GM23338 (cell line): ENCODE results near the gene STIL. TPM values are rescaled to one million over a fixed set of nuclear protein-coding genes. Genes with fewer than 3 reads are reported as not detected.

ENCODE experiments used
- ATAC-seq: fragments of 200-7000 bp; cut with Tn5 transposase; 3 replicates; pipeline ENCODE4 v1.9.1; 2020
- DNase-seq: peaks from one replicate; pipeline ENCODE4 v3.0.0-alpha.2; 2015; ENCODE audit warnings: low spot score
- H2AFZ ChIP-seq: fragments of 200-600 bp; sonication (generic); 2 replicates; pipeline ENCODE4 v1.8.0; 2016; ENCODE audit warnings: antibody characterized with exemption, mild to moderate bottlenecking, moderate library complexity
- H3F3A ChIP-seq: fragments of 200-600 bp; sonication (generic); replicated peaks from 2 replicates; pipeline ENCODE4 v1.8.0; 2017; ENCODE audit warnings: antibody characterized with exemption, mixed run types, low read depth
- H3K27ac ChIP-seq: fragments of 200-600 bp; sonication (generic); 2 replicates; pipeline ENCODE4 v1.6.1; 2016; ENCODE audit warnings: low read depth
- H3K27me3 ChIP-seq: fragments of 200-600 bp; sonication (generic); 2 replicates; pipeline ENCODE4 v1.8.0; 2016; ENCODE audit warnings: mild to moderate bottlenecking, mixed run types, moderate library complexity; ENCODE audit not compliant: insufficient read depth
- H3K36me3 ChIP-seq: fragments of 200-600 bp; sonication (generic); 2 replicates; pipeline ENCODE4 v1.8.0; 2016; ENCODE audit warnings: mild to moderate bottlenecking; ENCODE audit not compliant: insufficient read depth
- H3K4me1 ChIP-seq: fragments of 200-600 bp; sonication (generic); 2 replicates; pipeline ENCODE4 v1.8.0; 2016; ENCODE audit warnings: mild to moderate bottlenecking, moderate library complexity; ENCODE audit not compliant: insufficient read depth
- H3K4me2 ChIP-seq: fragments of 200-600 bp; sonication (generic); 2 replicates; pipeline ENCODE4 v1.7.1; 2017; ENCODE audit warnings: mixed run types
- H3K4me3 ChIP-seq: fragments of 200-600 bp; sonication (generic); 2 replicates; pipeline ENCODE4 v1.6.1; 2016; ENCODE audit warnings: mixed run types
- H3K79me2 ChIP-seq: fragments of 200-600 bp; sonication (generic); replicated peaks from 2 replicates; pipeline ENCODE4 v1.8.0; 2017; ENCODE audit warnings: mild to moderate bottlenecking; ENCODE audit not compliant: insufficient read depth
- H3K9me2 ChIP-seq: fragments of 200-600 bp; sonication (generic); 2 replicates; pipeline ENCODE4 v1.8.0; 2017; ENCODE audit not compliant: insufficient read depth
- H4K20me1 ChIP-seq: fragments of 200-600 bp; sonication (generic); replicated peaks from 2 replicates; pipeline ENCODE4 v1.8.0; 2017; ENCODE audit warnings: mild to moderate bottlenecking; ENCODE audit not compliant: insufficient read depth
- H3K27ac Mint-ChIP-seq: 2 replicates; pipeline ENCODE4 v1.8.0; 2020; ENCODE audit warnings: inconsistent platforms, mild to moderate bottlenecking, moderate library complexity, mixed read lengths
- H3K27me3 Mint-ChIP-seq: 3 replicates; pipeline ENCODE4 v1.8.0; 2022; ENCODE audit warnings: low read depth, mild to moderate bottlenecking, moderate library complexity, mixed read lengths, inconsistent platforms; ENCODE audit not compliant: insufficient read depth, poor library complexity
- H3K36me3 Mint-ChIP-seq: 3 replicates; pipeline ENCODE4 v1.8.0; 2021; ENCODE audit warnings: low read depth, mild to moderate bottlenecking, inconsistent platforms, moderate library complexity, mixed read lengths
- H3K4me1 Mint-ChIP-seq: 3 replicates; pipeline ENCODE4 v1.8.0; 2020; ENCODE audit warnings: mild to moderate bottlenecking, inconsistent platforms, mixed read lengths
- H3K4me3 Mint-ChIP-seq: 3 replicates; pipeline ENCODE4 v1.8.0; 2021; ENCODE audit warnings: moderate library complexity, mild to moderate bottlenecking, inconsistent platforms, mixed read lengths
- H3K9me3 Mint-ChIP-seq: 3 replicates; pipeline ENCODE4 v1.8.0; 2020; ENCODE audit warnings: moderate library complexity, mild to moderate bottlenecking, inconsistent platforms, mixed read lengths
- CREB1 ChIP-seq: fragments of 250-450 bp; sonication (Bioruptor Pico); IDR thresholded peaks from 2 replicates; pipeline ENCODE4 v1.5.0; 2020; ENCODE audit warnings: low read depth, mild to moderate bottlenecking, moderate library complexity
- EZH2 ChIP-seq: fragments of 200-600 bp; sonication (generic); IDR thresholded peaks from one replicate; pipeline ENCODE4 v1.8.0; 2017; ENCODE audit warnings: antibody characterized with exemption, mild to moderate bottlenecking, low read depth; ENCODE audit not compliant: unreplicated experiment
- EZH2phosphoT487 ChIP-seq: fragments of 200-600 bp; sonication (generic); IDR thresholded peaks from one replicate; pipeline ENCODE4 v1.8.1; 2018; ENCODE audit warnings: antibody characterized with exemption; ENCODE audit not compliant: unreplicated experiment
- JUNB ChIP-seq: IDR thresholded peaks from one replicate; pipeline ENCODE4 v1.6.1; 2016; ENCODE audit warnings: antibody characterized with exemption; ENCODE audit not compliant: unreplicated experiment
- NANOG ChIP-seq: IDR thresholded peaks from 2 replicates; pipeline ENCODE4 v1.6.1; 2016; ENCODE audit warnings: antibody characterized with exemption, borderline replicate concordance
- POLR2AphosphoS5 ChIP-seq: IDR thresholded peaks from 2 replicates; pipeline ENCODE4 v1.6.1; 2016; ENCODE audit warnings: antibody characterized with exemption, low read depth
- STAT1 ChIP-seq: IDR thresholded peaks from one replicate; pipeline ENCODE4 v1.6.1; 2016; ENCODE audit warnings: antibody characterized with exemption; ENCODE audit not compliant: unreplicated experiment
- ZNF114 ChIP-seq: fragments of 250-450 bp; sonication (Bioruptor Pico); IDR thresholded peaks from 2 replicates; pipeline ENCODE4 v1.5.0; 2020; ENCODE audit warnings: mild to moderate bottlenecking, moderate library complexity
- ZNF331 ChIP-seq: fragments of 250-450 bp; sonication (Bioruptor Pico); IDR thresholded peaks from 2 replicates; pipeline ENCODE4 v1.5.0; 2020; ENCODE audit warnings: low read depth, mild to moderate bottlenecking, moderate library complexity
- polyA plus RNA-seq: library from polyadenylated mRNA; unstranded; fragments of >200 nt; fragmentation: Nextera tagmentation; extraction: Ambion mirVana; gene quantifications from 2 replicates; pipeline ENCODE4 v1.2.1, GENCODE V29; 2016
- total RNA-seq: library from RNA; depleted of rRNA; stranded (reverse); fragments of >200 nt; shearing (Covaris generic); gene quantifications from 2 replicates; pipeline ENCODE4 v1.2.3, GENCODE V29; 2014
- TF ChIP-seq, protein P1 (sequence below): fragments of 250-450 bp; sonication (Bioruptor Pico); IDR thresholded peaks from 2 replicates; pipeline ENCODE4 v1.5.0; 2020; ENCODE audit warnings: mild to moderate bottlenecking, moderate library complexity
- TF ChIP-seq, protein P2 (sequence below), 2 experiments: fragments of 200-600 bp in 1 of 2; sonication (generic) in 1 of 2; conservative IDR thresholded peaks; 2 replicates each; pipeline versions ENCODE4 v1.5.1 to v1.6.1; 2016 to 2017; ENCODE audit warnings: antibody characterized with exemption in 2 of 2, low read depth in 2 of 2, mild to moderate bottlenecking in 2 of 2, moderate library complexity in 1 of 2
- TF ChIP-seq, protein P3 (sequence below): IDR thresholded peaks from 2 replicates; pipeline ENCODE4 v1.6.1; 2016; ENCODE audit warnings: antibody characterized with exemption

STIL gene
- total and polyA plus RNA-seq, 2 experiments from 2014 or later: 15.6 to 38.2 TPM

DNA sequence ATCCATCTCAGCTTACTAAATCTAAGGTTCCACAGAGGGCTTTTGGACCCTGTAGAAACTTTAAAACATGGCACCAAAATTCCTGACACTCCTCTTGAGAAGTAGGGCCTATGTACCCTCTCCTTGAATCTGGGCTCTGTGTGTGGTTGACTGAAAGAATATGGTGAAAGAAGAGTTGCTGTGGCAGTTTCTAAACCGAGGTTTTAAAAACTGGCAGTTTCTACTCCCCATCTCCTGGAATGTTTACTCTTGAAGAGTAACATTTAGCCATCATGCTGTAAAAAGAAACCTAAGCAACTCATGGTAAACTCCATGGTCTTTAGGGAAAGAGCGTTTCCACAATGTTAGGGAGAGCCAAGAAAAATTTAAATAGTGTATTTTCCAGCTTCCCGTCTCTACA lies 15.0 kb upstream of the STIL start:
- H3K36me3 Mint-ChIP-seq: no peaks in the 10 kb centered on the region

DNA sequence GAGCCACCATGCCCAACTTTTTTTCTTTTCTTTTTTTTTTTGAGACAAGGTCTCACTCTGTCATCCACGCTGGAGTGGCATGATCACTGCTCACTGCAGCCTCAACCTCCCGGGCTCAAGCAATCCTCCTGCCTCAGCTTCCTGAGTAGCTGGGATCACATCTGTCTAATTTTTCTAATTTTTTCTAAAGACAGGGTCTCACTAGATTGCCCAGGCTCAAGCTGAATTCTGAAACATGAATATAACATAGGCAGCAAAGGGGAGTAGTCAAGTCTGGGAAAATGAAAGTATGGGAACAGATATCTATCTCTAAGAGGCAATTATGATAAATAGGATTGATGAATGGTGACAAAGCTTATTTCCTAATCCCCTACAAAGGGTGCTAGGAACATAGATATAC lies 12.3 kb upstream of the STIL start:
- no peak for ATAC-seq
- no peak overlapping the region for H3K4me2 ChIP-seq
- H3F3A ChIP-seq: no peaks in the 10 kb centered on the region
- Mint-ChIP-seq H3K4me3 (no peak overlapping the region), H3K4me1 (no peaks in the 10 kb centered on the region), H3K27me3 (no peaks in the 10 kb centered on the region), H3K9me3 (no peaks in the 10 kb centered on the region), H3K36me3 (no peaks in the 10 kb centered on the region), H3K27ac (no peak overlapping the region)
- no peak for DNase-seq
- H3K9me2 ChIP-seq: no peaks in the 10 kb centered on the region
- no peak overlapping the region for H2AFZ ChIP-seq
- H4K20me1 ChIP-seq: no peaks in the 10 kb centered on the region
- H3K36me3 ChIP-seq: no peaks in the 10 kb centered on the region
- H3K27ac ChIP-seq: no peak overlapping the region
- H3K4me3 ChIP-seq: no peak overlapping the region
- no peaks in the 10 kb centered on the region for H3K4me1 ChIP-seq
- H3K27me3 ChIP-seq: no peaks in the 10 kb centered on the region
- no peaks in the 10 kb centered on the region for H3K79me2 ChIP-seq
- TF ChIP-seq CREB1 (CRISPR knock-in tag) (no peak), EZH2 (no peak), POLR2AphosphoS5 (no peak), EZH2phosphoT487 (no peak), NANOG (no peak), ZNF331 (no peak), STAT1 (no peak), JUNB (no peak), ZNF114 (CRISPR knock-in tag) (no peak)
- TF ChIP-seq, protein P1, sequence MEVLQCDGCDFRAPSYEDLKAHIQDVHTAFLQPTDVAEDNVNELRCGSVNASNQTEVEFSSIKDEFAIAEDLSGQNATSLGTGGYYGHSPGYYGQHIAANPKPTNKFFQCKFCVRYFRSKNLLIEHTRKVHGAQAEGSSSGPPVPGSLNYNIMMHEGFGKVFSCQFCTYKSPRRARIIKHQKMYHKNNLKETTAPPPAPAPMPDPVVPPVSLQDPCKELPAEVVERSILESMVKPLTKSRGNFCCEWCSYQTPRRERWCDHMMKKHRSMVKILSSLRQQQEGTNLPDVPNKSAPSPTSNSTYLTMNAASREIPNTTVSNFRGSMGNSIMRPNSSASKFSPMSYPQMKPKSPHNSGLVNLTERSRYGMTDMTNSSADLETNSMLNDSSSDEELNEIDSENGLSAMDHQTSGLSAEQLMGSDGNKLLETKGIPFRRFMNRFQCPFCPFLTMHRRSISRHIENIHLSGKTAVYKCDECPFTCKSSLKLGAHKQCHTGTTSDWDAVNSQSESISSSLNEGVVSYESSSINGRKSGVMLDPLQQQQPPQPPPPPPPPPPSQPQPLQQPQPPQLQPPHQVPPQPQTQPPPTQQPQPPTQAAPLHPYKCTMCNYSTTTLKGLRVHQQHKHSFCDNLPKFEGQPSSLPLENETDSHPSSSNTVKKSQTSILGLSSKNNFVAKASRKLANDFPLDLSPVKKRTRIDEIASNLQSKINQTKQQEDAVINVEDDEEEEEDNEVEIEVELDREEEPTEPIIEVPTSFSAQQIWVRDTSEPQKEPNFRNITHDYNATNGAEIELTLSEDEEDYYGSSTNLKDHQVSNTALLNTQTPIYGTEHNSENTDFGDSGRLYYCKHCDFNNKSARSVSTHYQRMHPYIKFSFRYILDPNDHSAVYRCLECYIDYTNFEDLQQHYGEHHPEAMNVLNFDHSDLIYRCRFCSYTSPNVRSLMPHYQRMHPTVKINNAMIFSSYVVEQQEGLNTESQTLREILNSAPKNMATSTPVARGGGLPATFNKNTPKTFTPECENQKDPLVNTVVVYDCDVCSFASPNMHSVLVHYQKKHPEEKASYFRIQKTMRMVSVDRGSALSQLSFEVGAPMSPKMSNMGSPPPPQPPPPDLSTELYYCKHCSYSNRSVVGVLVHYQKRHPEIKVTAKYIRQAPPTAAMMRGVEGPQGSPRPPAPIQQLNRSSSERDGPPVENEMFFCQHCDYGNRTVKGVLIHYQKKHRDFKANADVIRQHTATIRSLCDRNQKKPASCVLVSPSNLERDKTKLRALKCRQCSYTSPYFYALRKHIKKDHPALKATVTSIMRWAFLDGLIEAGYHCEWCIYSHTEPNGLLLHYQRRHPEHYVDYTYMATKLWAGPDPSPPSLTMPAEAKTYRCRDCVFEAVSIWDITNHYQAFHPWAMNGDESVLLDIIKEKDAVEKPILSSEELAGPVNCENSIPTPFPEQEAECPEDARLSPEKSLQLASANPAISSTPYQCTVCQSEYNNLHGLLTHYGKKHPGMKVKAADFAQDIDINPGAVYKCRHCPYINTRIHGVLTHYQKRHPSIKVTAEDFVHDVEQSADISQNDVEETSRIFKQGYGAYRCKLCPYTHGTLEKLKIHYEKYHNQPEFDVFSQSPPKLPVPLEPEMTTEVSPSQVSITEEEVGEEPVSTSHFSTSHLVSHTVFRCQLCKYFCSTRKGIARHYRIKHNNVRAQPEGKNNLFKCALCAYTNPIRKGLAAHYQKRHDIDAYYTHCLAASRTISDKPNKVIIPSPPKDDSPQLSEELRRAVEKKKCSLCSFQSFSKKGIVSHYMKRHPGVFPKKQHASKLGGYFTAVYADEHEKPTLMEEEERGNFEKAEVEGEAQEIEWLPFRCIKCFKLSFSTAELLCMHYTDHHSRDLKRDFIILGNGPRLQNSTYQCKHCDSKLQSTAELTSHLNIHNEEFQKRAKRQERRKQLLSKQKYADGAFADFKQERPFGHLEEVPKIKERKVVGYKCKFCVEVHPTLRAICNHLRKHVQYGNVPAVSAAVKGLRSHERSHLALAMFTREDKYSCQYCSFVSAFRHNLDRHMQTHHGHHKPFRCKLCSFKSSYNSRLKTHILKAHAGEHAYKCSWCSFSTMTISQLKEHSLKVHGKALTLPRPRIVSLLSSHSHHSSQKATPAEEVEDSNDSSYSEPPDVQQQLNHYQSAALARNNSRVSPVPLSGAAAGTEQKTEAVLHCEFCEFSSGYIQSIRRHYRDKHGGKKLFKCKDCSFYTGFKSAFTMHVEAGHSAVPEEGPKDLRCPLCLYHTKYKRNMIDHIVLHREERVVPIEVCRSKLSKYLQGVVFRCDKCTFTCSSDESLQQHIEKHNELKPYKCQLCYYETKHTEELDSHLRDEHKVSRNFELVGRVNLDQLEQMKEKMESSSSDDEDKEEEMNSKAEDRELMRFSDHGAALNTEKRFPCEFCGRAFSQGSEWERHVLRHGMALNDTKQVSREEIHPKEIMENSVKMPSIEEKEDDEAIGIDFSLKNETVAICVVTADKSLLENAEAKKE: no peak
- TF ChIP-seq, protein P2, sequence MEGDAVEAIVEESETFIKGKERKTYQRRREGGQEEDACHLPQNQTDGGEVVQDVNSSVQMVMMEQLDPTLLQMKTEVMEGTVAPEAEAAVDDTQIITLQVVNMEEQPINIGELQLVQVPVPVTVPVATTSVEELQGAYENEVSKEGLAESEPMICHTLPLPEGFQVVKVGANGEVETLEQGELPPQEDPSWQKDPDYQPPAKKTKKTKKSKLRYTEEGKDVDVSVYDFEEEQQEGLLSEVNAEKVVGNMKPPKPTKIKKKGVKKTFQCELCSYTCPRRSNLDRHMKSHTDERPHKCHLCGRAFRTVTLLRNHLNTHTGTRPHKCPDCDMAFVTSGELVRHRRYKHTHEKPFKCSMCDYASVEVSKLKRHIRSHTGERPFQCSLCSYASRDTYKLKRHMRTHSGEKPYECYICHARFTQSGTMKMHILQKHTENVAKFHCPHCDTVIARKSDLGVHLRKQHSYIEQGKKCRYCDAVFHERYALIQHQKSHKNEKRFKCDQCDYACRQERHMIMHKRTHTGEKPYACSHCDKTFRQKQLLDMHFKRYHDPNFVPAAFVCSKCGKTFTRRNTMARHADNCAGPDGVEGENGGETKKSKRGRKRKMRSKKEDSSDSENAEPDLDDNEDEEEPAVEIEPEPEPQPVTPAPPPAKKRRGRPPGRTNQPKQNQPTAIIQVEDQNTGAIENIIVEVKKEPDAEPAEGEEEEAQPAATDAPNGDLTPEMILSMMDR (conservative IDR thresholded peaks at IDR 0.05; ENCODE audit: low read depth in 2 of 2): no peak

More for the DNA sequence above, 15.0 kb upstream of the STIL start:
- Mint-ChIP-seq H3K27me3 (no peaks in the 10 kb centered on the region), H3K4me1 (no peaks in the 10 kb centered on the region; the same call in 2 of the 3 replicates), H3K4me3 (no peak overlapping the region), H3K27ac (no peak overlapping the region), H3K9me3 (no peaks in the 10 kb centered on the region)
- ATAC-seq (no peak), DNase-seq (no peak)
- H4K20me1 ChIP-seq: no peaks in the 10 kb centered on the region
- peaks cover 10% of the 10 kb centered on the region; the same call in 1 of the 2 replicates for H3F3A ChIP-seq
- no peak overlapping the region for H3K4me2 ChIP-seq
- H3K27ac ChIP-seq: no peak overlapping the region
- H3K4me1 ChIP-seq: peaks cover 13% of the 10 kb centered on the region; the same call in 1 of the 2 replicates
- TF ChIP-seq, protein P3, sequence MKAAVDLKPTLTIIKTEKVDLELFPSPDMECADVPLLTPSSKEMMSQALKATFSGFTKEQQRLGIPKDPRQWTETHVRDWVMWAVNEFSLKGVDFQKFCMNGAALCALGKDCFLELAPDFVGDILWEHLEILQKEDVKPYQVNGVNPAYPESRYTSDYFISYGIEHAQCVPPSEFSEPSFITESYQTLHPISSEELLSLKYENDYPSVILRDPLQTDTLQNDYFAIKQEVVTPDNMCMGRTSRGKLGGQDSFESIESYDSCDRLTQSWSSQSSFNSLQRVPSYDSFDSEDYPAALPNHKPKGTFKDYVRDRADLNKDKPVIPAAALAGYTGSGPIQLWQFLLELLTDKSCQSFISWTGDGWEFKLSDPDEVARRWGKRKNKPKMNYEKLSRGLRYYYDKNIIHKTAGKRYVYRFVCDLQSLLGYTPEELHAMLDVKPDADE: no peak
- TF ChIP-seq EZH2phosphoT487: no peak
- H3K79me2 ChIP-seq: no peaks in the 10 kb centered on the region
- no peaks in the 10 kb centered on the region for H3K9me2 ChIP-seq
- H2AFZ ChIP-seq: no peak overlapping the region
- no peak overlapping the region for H3K4me3 ChIP-seq
- H3K36me3 ChIP-seq: no peaks in the 10 kb centered on the region
- no peaks in the 10 kb centered on the region for H3K27me3 ChIP-seq
